ENCODE data around the gene KCNK10. TPM values are rescaled to one million over a fixed set of nuclear protein-coding genes. Genes with fewer than 3 reads are reported as not detected.

Gene KCNK10
- total RNA-seq, 1 experiment from 2014 or later = not detected

DNA sequence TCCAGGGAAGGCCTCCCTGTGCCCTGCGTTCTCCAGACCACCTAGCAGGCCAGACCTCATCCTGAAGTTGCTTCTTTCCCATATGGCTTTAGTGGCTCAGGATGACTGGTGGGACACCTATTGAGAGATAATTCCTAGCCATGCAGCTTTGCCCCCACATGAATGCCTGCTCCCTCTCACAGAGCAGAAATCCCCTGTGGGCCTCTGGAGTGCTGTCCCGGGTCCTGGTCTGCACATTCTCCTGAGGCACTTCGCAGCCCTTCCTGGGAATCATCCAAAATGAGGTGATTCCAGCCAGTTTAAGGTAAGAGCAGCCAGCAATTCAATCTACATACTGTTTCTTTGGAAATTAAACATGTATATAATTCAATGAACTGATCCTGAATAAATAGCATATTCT, 182.2 kb downstream of the KCNK10 start:
- H3K4me3 ChIP-seq = no peak overlapping the region
- H3K36me3 ChIP-seq = no peaks in the 10 kb centered on the region
- DNase-seq = no peak
- no peaks in the 10 kb centered on the region for H3K27me3 ChIP-seq
- no peaks in the 10 kb centered on the region for H3K9me3 ChIP-seq

DNA sequence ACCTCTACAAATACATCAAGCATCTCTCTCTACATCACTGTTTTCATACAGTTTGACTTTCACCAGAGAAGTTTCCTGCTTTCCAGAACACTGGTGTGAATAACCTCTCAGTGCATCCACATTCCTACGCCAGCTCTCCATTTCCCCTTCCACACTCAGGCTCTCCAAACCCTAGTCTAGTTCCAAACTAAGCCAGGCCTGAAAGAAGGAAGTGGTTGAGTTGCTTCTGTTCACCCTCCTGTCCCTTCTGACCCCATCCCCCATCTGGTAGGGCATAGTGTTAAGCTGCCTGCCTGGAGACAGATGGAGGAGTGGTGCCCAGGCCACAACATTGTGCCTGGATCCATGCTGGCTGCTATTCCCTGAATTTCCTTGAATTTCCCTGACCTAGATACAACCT, 185.7 kb downstream of the KCNK10 start:
- no peak for DNase-seq
- no peaks in the 10 kb centered on the region for H3K9me3 ChIP-seq
- no peaks in the 10 kb centered on the region for H3K36me3 ChIP-seq
- no peak overlapping the region for H3K4me3 ChIP-seq
- H3K27me3 ChIP-seq = no peaks in the 10 kb centered on the region

Other genes starting within 250 kb of the KCNK10 start
- gene SPATA7, start 62.4 kb upstream of the KCNK10 start, total RNA-seq (2014; rRNA removed; shearing (Covaris generic); ENCODE audit: low replicate concordance) = 0.07 and 4.5 TPM in 2 replicates
- gene PTPN21, start 231.7 kb upstream of the KCNK10 start, total RNA-seq (2014; rRNA removed; shearing (Covaris generic); ENCODE audit: low replicate concordance) = 1.5 and 4.2 TPM in 2 replicates
- gene ZC3H14, start 239.8 kb upstream of the KCNK10 start, total RNA-seq (2014; rRNA removed; shearing (Covaris generic); ENCODE audit: low replicate concordance) = 44.9 and 54.1 TPM in 2 replicates

Measured in MG63 (cell line).